Liver (tissue), 3 donors: ENCODE results near the gene TPSD1.

ENCODE experiments used
- EGR1 ChIP-seq, 2 donors: IDR thresholded peaks; 2 replicates each; pipeline ENCODE4 v1.6.1; 2016 to 2018; ENCODE audit warnings: antibody characterized with exemption in 2 of 2, low read depth in 2 of 2
- FOXA1 ChIP-seq: IDR thresholded peaks from 2 replicates; pipeline ENCODE4 v1.6.1; 2016; ENCODE audit warnings: antibody characterized with exemption
- GABPA ChIP-seq, 2 donors: IDR thresholded peaks in 1 of 2; conservative IDR thresholded peaks in 1 of 2; 2 replicates each; pipeline ENCODE4 v1.6.1; 2016; ENCODE audit warnings: antibody characterized with exemption in 2 of 2, mild to moderate bottlenecking in 1 of 2, moderate library complexity in 1 of 2
- JUND ChIP-seq, 2 donors: IDR thresholded peaks; 2 replicates each; pipeline ENCODE4 v1.6.1; 2016; ENCODE audit warnings: antibody characterized with exemption in 2 of 2
- NR2F2 ChIP-seq: IDR thresholded peaks from 2 replicates; pipeline ENCODE4 v1.6.1; 2016; ENCODE audit warnings: antibody characterized with exemption
- RAD21 ChIP-seq, 2 donors: IDR thresholded peaks; 2 replicates each; pipeline ENCODE4 v1.6.1; 2016; ENCODE audit warnings: antibody characterized with exemption in 2 of 2, mild to moderate bottlenecking in 2 of 2
- REST ChIP-seq: IDR thresholded peaks from 2 replicates; pipeline ENCODE4 v1.6.1; 2016; ENCODE audit warnings: antibody characterized with exemption, mild to moderate bottlenecking
- TAF1 ChIP-seq: conservative IDR thresholded peaks from 2 replicates; pipeline ENCODE4 v1.6.1; 2016; ENCODE audit warnings: antibody characterized with exemption, mild to moderate bottlenecking
- YY1 ChIP-seq: IDR thresholded peaks from 2 replicates; pipeline ENCODE4 v1.6.1; 2016; ENCODE audit warnings: antibody characterized with exemption, mild to moderate bottlenecking
- ZBTB33 ChIP-seq: IDR thresholded peaks from 2 replicates; pipeline ENCODE4 v1.6.1; 2016; ENCODE audit warnings: antibody characterized with exemption
- TF ChIP-seq, protein P1 (sequence below): fragments of 150-350 bp; IDR thresholded peaks from 2 replicates; pipeline ENCODE4 v1.5.1; 2017; ENCODE audit warnings: improper control_type of control experiment, low read depth, low read length; ENCODE audit not compliant: missing input control
- TF ChIP-seq, protein P2 (sequence below): IDR thresholded peaks from 2 replicates; pipeline ENCODE4 v1.6.1; 2016; ENCODE audit warnings: antibody characterized with exemption
- TF ChIP-seq, protein P3 (sequence below): IDR thresholded peaks from 2 replicates; pipeline ENCODE4 v1.6.1; 2016; ENCODE audit warnings: antibody characterized with exemption
- donor health status: healthy.
- donor health status: healthy.

- TF ChIP-seq, protein P1, sequence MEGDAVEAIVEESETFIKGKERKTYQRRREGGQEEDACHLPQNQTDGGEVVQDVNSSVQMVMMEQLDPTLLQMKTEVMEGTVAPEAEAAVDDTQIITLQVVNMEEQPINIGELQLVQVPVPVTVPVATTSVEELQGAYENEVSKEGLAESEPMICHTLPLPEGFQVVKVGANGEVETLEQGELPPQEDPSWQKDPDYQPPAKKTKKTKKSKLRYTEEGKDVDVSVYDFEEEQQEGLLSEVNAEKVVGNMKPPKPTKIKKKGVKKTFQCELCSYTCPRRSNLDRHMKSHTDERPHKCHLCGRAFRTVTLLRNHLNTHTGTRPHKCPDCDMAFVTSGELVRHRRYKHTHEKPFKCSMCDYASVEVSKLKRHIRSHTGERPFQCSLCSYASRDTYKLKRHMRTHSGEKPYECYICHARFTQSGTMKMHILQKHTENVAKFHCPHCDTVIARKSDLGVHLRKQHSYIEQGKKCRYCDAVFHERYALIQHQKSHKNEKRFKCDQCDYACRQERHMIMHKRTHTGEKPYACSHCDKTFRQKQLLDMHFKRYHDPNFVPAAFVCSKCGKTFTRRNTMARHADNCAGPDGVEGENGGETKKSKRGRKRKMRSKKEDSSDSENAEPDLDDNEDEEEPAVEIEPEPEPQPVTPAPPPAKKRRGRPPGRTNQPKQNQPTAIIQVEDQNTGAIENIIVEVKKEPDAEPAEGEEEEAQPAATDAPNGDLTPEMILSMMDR, result no peak
- TF ChIP-seq TAF1 (no peak), RAD21 (IDR thresholded peaks at IDR 0.05) (no peak), REST (no peak), YY1 (no peak), ZBTB33 (no peak), GABPA (IDR thresholded peaks at IDR 0.05 in 1 of 2, conservative IDR thresholded peaks at IDR 0.05 in 1 of 2) (no peak), FOXA1 (no peak), JUND (IDR thresholded peaks at IDR 0.05) (no peak), NR2F2 (no peak), EGR1 (IDR thresholded peaks at IDR 0.05; ENCODE audit: low read depth in 2 of 2) (no peak)
- TF ChIP-seq, protein P2, sequence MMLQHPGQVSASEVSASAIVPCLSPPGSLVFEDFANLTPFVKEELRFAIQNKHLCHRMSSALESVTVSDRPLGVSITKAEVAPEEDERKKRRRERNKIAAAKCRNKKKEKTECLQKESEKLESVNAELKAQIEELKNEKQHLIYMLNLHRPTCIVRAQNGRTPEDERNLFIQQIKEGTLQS, result no peak
- TF ChIP-seq, protein P3, sequence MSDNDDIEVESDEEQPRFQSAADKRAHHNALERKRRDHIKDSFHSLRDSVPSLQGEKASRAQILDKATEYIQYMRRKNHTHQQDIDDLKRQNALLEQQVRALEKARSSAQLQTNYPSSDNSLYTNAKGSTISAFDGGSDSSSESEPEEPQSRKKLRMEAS, result no peak
These were observed 23.4 kb downstream of the TPSD1 start for GRCh38 chr16:1279081-1279944.
